HepG2 (cell line): Measurements from ENCODE around the gene FGD5. TPM values are rescaled to one million over a fixed set of nuclear protein-coding genes. Genes with fewer than 3 reads are reported as not detected.

Experiments
- ATAC-seq: fragments of 200-7000 bp; cut with Tn5 transposase; 3 replicates; pipeline ENCODE4 v1.9.1; 2020; ENCODE audit warnings: mild to moderate bottlenecking, moderate library complexity
- BruUV-seq: library from RNA; stranded (reverse); fragments of 400-500 nt; replicated peaks from 2 replicates; lab custom pipeline; 2021; lab: Mats Ljungman, UMichigan
- CTCF ChIA-PET: fragments of 300-600 bp; formaldehyde crosslinking; extraction: SDS; loops from one replicate; lab custom pipeline; 2021; ENCODE audit warnings: low total read pairs, inconsistent platforms, low intra/inter-chr PET ratio; lab: Yijun Ruan, JAX
- POLR2A ChIA-PET: fragments of 350-600 bp; sonication (Branson Sonifier 250); formaldehyde crosslinking; loops from one replicate; lab custom pipeline; 2020; ENCODE audit warnings: antibody characterized with exemption, inconsistent platforms; lab: Yijun Ruan, JAX
- DNase-seq: peaks from one replicate; pipeline ENCODE4 v3.0.0-alpha.2; 2015; ENCODE audit warnings: low spot score
- FAIRE-seq: peaks from 3 replicates; lab custom pipeline; 2011; peaks lifted over from hg19 to GRCh38; lab: Jason Lieb, UNC
- H2AFZ ChIP-seq: one replicate; pipeline ENCODE4 v1.6.1; 2011; ENCODE audit warnings: low read length, inconsistent platforms
- H3K27ac ChIP-seq: fragments of 300-600 bp; 3 replicates; pipeline ENCODE4 v1.8.0; 2011; ENCODE audit warnings: mixed run types, mild to moderate bottlenecking, mixed read lengths, low read length, inconsistent platforms; ENCODE audit not compliant: insufficient read depth; ENCODE audit errors: extremely low read length
- H3K27me3 ChIP-seq, 2 experiments: fragments of 200-600 bp in 1 of 2; 2 replicates in 1 of 2; 3 replicates in 1 of 2; pipeline versions ENCODE4 v1.6.0 to v1.8.0; 2011; ENCODE audit warnings: low read length in 2 of 2, mild to moderate bottlenecking in 2 of 2, moderate library complexity in 2 of 2, inconsistent platforms in 1 of 2; ENCODE audit not compliant: insufficient read depth in 2 of 2, control insufficient read depth in 1 of 2
- H3K36me3 ChIP-seq, 2 experiments: fragments of 200-600 bp in 1 of 2; replicated peaks in 1 of 2; 2 replicates in 1 of 2; 3 replicates in 1 of 2; pipeline versions ENCODE4 v1.5.1 to v1.8.0; 2011; ENCODE audit warnings: low read length in 2 of 2, inconsistent platforms in 1 of 2; ENCODE audit not compliant: insufficient read depth in 2 of 2, control insufficient read depth in 1 of 2
- H3K4me1 ChIP-seq: 2 replicates; pipeline ENCODE4 v1.5.1; 2012; ENCODE audit warnings: low read length, inconsistent platforms; ENCODE audit not compliant: insufficient read depth
- H3K4me2 ChIP-seq: 2 replicates; pipeline ENCODE4 v1.6.0; 2011; ENCODE audit warnings: low read depth, low read length, inconsistent platforms
- H3K4me3 ChIP-seq, 3 experiments: fragments of 200-600 bp in 1 of 3; sonication (generic), shearing (Covaris generic) in 1 of 3; replicated peaks in 1 of 3; 2 replicates each; pipeline ENCODE4 v1.5.1; 2011 to 2016; ENCODE audit warnings: low read length in 3 of 3, inconsistent platforms in 2 of 3, low read depth in 2 of 3, mild to moderate bottlenecking in 2 of 3, control low read depth in 1 of 3, mixed read lengths in 1 of 3; ENCODE audit not compliant: insufficient read depth in 1 of 3
- H3K79me2 ChIP-seq: one replicate; pipeline ENCODE4 v1.6.1; 2011; ENCODE audit warnings: low read length, inconsistent platforms; ENCODE audit not compliant: insufficient read depth
- H3K9ac ChIP-seq: 2 replicates; pipeline ENCODE4 v1.6.0; 2011; ENCODE audit warnings: mild to moderate bottlenecking, low read depth, low read length, inconsistent platforms; ENCODE audit not compliant: insufficient read depth
- H3K9me3 ChIP-seq: 2 replicates; pipeline ENCODE4 v1.5.1; 2012; ENCODE audit warnings: mild to moderate bottlenecking, low read length
- H4K20me1 ChIP-seq: 2 replicates; pipeline ENCODE4 v1.6.0; 2011; ENCODE audit warnings: inconsistent platforms, mild to moderate bottlenecking, low read length, moderate library complexity; ENCODE audit not compliant: insufficient read depth
- CC2D1A ChIP-seq: sonication (generic); formaldehyde crosslinking; IDR thresholded peaks from 2 replicates; pipeline ENCODE4 v1.8.1; 2023; ENCODE audit warnings: mild to moderate bottlenecking, missing genetic modification reagents
- DNMT3B ChIP-seq: conservative IDR thresholded peaks from 2 replicates; pipeline ENCODE4 v1.6.1; 2016; ENCODE audit warnings: missing biosample characterization, control low read depth
- HNRNPK ChIP-seq: fragments of 200-400 bp; formaldehyde crosslinking; IDR thresholded peaks from 2 replicates; pipeline ENCODE4 v1.6.1; 2018; ENCODE audit warnings: low read length, low read depth, moderate library complexity, mild to moderate bottlenecking; ENCODE audit not compliant: poor library complexity, severe bottlenecking
- U2AF2 ChIP-seq: fragments of 200-400 bp; formaldehyde crosslinking; IDR thresholded peaks from 2 replicates; pipeline ENCODE4 v1.6.1; 2017; ENCODE audit warnings: low read depth, mild to moderate bottlenecking, low read length
- ZFYVE20 ChIP-seq: sonication (generic); formaldehyde crosslinking; IDR thresholded peaks from 2 replicates; pipeline ENCODE4 v1.8.0; 2023; ENCODE audit warnings: low read depth, mild to moderate bottlenecking, moderate library complexity, missing genetic modification reagents, borderline replicate concordance
- ZNF367 ChIP-seq: sonication (generic); formaldehyde crosslinking; IDR thresholded peaks from 2 replicates; pipeline ENCODE4 v1.4.0; 2020; ENCODE audit warnings: missing genetic modification reagents, borderline replicate concordance
- ZNF678 ChIP-seq: sonication (generic); formaldehyde crosslinking; IDR thresholded peaks from 2 replicates; pipeline ENCODE4 v1.4.0; 2020; ENCODE audit warnings: mild to moderate bottlenecking, missing genetic modification reagents
- WGBS: methylation state at CpG from one replicate; pipeline ENCODE4 v1.1.6; 2017; ENCODE audit warnings: low lambda C conversion rate; 5-methylcytosine and 5-hydroxymethylcytosine counted together
- in situ Hi-C: cut with HindIII; loops from 2 replicates; pipeline ENCODE4 v1.10.0; 2017; ENCODE audit warnings: low pct_unique_long_range_greater_than_20kb; ENCODE audit not compliant: extremely low pct_ligation_motif_present
- intact Hi-C: fragments of 100-400 bp; cut with micrococcal nuclease; formaldehyde crosslinking; loops from one replicate; pipeline ENCODE4 v1.10.0; 2022; ENCODE audit not compliant: unreplicated experiment
- polyA plus RNA-seq, 8 experiments: library from polyadenylated mRNA; depleted of rRNA in 3 of 8; stranded (reverse) in 7 of 8; unstranded in 1 of 8; fragments of >200 nt; fragmentation: Illumina TruSeq in 4 of 8; extraction: Trizol in 4 of 8; gene quantifications; 2 replicates each; pipeline versions ENCODE4 v1.2.1 to v1.2.3, GENCODE V29; 2011 to 2016; ENCODE audit warnings: low read depth in 4 of 8, missing spikeins in 1 of 8, mixed read lengths in 1 of 8; ENCODE audit not compliant: insufficient read depth in 1 of 8
- total RNA-seq, 5 experiments: library from RNA; depleted of rRNA; stranded (reverse); fragments of >200 nt; fragmentation: Illumina TruSeq; extraction: Trizol; gene quantifications; 2 replicates each; pipeline ENCODE4 v1.2.3, GENCODE V29; 2016; ENCODE audit warnings: low read depth in 1 of 5
- TF ChIP-seq, protein P1 (sequence below): sonication (generic); formaldehyde crosslinking; IDR thresholded peaks from 2 replicates; pipeline ENCODE4 v1.5.0; 2020; ENCODE audit warnings: mild to moderate bottlenecking, missing genetic modification reagents
- TF ChIP-seq, protein P2 (sequence below): sonication (generic); formaldehyde crosslinking; IDR thresholded peaks from 2 replicates; pipeline ENCODE4 v1.4.0; 2020; ENCODE audit warnings: missing genetic modification reagents

FGD5 gene
- total and polyA plus RNA-seq, 2 of the 13 experiments (the other 11 are each of a cell fraction or from before 2014, with no cell fraction given): 0.17 TPM; not detected in 1

DNA sequence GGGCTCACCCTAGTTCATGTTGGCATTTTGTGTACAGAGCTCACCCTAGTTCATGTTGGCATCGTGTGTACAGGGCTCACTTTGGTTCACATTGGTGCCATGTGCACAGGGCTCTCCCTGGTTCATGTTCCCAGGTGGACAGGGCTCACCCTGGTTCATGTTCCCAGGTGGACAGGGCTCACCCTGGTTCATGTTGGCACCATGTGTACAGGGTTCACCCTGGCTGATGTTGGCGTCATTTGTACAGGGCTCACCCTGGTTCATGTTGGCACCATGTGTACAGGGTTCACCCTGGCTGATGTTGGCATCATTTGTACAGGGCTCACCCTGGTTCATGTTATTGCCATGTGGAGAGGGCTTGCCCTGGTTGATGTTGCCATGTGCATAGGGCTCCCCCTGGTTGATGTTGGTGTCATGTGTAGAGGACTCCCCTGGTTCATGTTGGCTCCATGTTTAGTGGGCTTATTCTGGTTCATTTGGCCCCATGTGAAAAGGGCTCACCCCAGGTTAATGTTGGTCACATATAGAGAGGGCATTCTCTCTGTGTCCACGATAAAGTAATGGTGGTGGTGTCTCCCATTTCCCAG, 97.0 kb downstream of the FGD5 start (continued):
- TF ChIP-seq DNMT3B (CRISPR knock-in tag) (no peak), ZNF367 (CRISPR knock-in tag) (no peak), CC2D1A (CRISPR knock-in tag) (no peak)
- TF ChIP-seq, all 625 proteins: peak for 4

DNA sequence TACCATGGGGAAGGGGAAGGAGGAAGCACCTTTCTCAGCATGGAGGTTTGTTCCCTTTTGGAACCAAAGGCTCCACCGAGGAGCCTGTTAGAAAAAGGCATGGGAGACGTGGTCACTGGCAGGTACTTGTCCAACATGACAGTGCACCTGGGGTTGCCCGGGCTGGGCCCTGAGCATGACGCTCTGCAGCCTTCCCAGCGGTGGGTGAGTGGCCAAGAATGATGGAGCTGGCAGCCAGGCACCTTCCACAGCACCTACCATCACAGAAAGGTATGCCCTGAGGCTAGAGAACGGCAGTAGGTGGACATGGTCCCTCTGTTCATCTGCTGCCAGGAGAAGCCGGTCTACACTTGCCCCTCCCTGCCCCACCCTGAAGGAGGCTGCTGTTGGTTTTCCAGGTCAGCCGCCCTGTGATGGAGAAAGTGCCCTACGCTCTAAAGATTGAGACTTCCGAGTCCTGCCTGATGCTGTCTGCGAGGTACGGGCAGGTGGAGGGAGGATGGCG, 99.6 kb downstream of the FGD5 start:
- DNase-seq: no peak
- Histone ChIP-seq H2AFZ (no peak overlapping the region), H3K4me2 (no peak overlapping the region), H3K36me3 (no peaks in the 10 kb centered on the region), H3K9ac (no peak overlapping the region), H3K27me3 (peaks cover 0 to 30% of the 10 kb centered on the region in 2 experiments; a peak in 2 of 5 replicates), H3K9me3 (no peaks in the 10 kb centered on the region), H3K4me1 (0 out of 2 replicates have a peak, but pooled peaks cover 6% of the 10 kb centered on the region), H3K79me2 (no peaks in the 10 kb centered on the region), H4K20me1 (no peaks in the 10 kb centered on the region), H3K27ac (no peak overlapping the region), H3K4me3 (no peak overlapping the region)
- ChIA-PET POLR2A (no interaction called here), CTCF (no interaction called here)
- no TSS peak for BruUV-seq
- intact Hi-C loops: no loop called here
- ATAC-seq: no peak
- in situ Hi-C loops: no loop called here
- no peak for FAIRE-seq
- WGBS: 62% methylated on average over 8 of the region's 13 CpGs
- TF ChIP-seq ZFYVE20 (CRISPR knock-in tag) (no peak), HNRNPK (no peak), ZNF678 (CRISPR knock-in tag) (no peak), U2AF2 (no peak)
- TF ChIP-seq, protein P1, sequence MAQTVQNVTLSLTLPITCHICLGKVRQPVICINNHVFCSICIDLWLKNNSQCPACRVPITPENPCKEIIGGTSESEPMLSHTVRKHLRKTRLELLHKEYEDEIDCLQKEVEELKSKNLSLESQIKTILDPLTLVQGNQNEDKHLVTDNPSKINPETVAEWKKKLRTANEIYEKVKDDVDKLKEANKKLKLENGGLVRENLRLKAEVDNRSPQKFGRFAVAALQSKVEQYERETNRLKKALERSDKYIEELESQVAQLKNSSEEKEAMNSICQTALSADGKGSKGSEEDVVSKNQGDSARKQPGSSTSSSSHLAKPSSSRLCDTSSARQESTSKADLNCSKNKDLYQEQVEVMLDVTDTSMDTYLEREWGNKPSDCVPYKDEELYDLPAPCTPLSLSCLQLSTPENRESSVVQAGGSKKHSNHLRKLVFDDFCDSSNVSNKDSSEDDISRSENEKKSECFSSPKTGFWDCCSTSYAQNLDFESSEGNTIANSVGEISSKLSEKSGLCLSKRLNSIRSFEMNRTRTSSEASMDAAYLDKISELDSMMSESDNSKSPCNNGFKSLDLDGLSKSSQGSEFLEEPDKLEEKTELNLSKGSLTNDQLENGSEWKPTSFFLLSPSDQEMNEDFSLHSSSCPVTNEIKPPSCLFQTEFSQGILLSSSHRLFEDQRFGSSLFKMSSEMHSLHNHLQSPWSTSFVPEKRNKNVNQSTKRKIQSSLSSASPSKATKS (CRISPR knock-in tag): no peak
- TF ChIP-seq, protein P2, sequence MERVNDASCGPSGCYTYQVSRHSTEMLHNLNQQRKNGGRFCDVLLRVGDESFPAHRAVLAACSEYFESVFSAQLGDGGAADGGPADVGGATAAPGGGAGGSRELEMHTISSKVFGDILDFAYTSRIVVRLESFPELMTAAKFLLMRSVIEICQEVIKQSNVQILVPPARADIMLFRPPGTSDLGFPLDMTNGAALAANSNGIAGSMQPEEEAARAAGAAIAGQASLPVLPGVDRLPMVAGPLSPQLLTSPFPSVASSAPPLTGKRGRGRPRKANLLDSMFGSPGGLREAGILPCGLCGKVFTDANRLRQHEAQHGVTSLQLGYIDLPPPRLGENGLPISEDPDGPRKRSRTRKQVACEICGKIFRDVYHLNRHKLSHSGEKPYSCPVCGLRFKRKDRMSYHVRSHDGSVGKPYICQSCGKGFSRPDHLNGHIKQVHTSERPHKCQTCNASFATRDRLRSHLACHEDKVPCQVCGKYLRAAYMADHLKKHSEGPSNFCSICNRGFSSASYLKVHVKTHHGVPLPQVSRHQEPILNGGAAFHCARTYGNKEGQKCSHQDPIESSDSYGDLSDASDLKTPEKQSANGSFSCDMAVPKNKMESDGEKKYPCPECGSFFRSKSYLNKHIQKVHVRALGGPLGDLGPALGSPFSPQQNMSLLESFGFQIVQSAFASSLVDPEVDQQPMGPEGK (CRISPR knock-in tag): no peak
- TF ChIP-seq, all 625 proteins: peak for 0
